ENCODE data around the gene NKAIN1.

The NKAIN1 gene

DNA sequence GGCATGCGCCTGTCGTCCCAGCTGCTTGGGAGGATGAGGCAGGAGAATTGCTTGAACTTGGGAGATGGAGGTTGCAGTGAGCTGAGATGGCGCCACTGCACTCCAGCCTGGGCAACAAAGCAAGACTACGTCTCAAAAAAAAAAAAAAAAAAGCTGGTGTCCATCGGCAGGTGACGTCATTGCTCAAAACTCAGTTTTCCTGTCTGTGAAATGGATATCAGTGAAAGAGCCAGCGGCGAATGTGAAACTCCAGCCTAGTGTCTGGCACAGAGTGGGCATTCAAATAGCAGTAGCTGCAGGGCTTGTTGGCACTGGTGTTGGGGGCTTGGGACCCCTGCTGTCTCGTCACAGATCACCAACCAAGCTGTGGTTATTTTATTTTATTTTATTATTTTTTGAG, 75.8 kb downstream of the NKAIN1 start:
- Histone ChIP-seq H3K36me3 (ENCODE audit: control insufficient read depth, insufficient read depth, low read length) (no peaks in the 10 kb centered on the region), H2AFZ (no peak overlapping the region), H3K4me2 (ENCODE audit: low read length) (no peak overlapping the region), H3K4me1 (no peaks in the 10 kb centered on the region), H3K9ac (no peak overlapping the region), H3K4me3 (ENCODE audit: low read depth, low read length) (no peak overlapping the region), H3K27me3 (ENCODE audit: control insufficient read depth, insufficient read depth, low read length) (no peaks in the 10 kb centered on the region), H3K27ac (no peak overlapping the region), H3K79me2 (no peaks in the 10 kb centered on the region), H3K9me3 (ENCODE audit: control insufficient read depth, low read length) (no peaks in the 10 kb centered on the region)
- TF ChIP-seq, protein P1, sequence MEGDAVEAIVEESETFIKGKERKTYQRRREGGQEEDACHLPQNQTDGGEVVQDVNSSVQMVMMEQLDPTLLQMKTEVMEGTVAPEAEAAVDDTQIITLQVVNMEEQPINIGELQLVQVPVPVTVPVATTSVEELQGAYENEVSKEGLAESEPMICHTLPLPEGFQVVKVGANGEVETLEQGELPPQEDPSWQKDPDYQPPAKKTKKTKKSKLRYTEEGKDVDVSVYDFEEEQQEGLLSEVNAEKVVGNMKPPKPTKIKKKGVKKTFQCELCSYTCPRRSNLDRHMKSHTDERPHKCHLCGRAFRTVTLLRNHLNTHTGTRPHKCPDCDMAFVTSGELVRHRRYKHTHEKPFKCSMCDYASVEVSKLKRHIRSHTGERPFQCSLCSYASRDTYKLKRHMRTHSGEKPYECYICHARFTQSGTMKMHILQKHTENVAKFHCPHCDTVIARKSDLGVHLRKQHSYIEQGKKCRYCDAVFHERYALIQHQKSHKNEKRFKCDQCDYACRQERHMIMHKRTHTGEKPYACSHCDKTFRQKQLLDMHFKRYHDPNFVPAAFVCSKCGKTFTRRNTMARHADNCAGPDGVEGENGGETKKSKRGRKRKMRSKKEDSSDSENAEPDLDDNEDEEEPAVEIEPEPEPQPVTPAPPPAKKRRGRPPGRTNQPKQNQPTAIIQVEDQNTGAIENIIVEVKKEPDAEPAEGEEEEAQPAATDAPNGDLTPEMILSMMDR (IDR thresholded peaks at IDR 0.05), result no peak

DNA sequence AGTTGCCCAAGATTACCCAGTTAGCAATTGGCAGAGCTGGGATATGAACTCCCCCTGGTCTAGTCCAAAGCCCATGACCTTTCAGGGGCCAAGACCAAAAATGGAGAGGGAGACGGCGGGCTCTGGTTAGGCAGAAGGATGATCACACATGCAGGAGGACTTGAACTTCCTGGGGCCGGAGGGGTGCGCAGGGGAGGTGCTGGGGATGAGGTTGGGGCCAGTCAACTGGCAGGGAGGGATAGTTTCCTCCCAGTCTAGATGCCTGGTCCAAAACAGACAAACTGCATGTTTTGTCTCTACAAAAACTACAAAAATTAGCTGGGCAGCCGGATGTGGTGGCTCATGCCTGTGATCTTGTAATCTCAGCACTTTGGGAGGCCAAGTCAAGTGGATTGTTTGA, 78.1 kb downstream of the NKAIN1 start:
- Histone ChIP-seq H3K9ac (no peak overlapping the region), H2AFZ (no peak overlapping the region), H3K27ac (no peak overlapping the region), H3K4me3 (ENCODE audit: low read depth, low read length) (no peak overlapping the region), H3K9me3 (ENCODE audit: control insufficient read depth, low read length) (no peaks in the 10 kb centered on the region), H3K4me2 (ENCODE audit: low read length) (no peak overlapping the region), H3K27me3 (ENCODE audit: control insufficient read depth, insufficient read depth, low read length) (no peaks in the 10 kb centered on the region), H3K4me1 (no peaks in the 10 kb centered on the region), H3K36me3 (ENCODE audit: control insufficient read depth, insufficient read depth, low read length) (no peaks in the 10 kb centered on the region), H3K79me2 (no peaks in the 10 kb centered on the region)
- TF ChIP-seq, protein P1 (IDR thresholded peaks at IDR 0.05), result no peak

DNA sequence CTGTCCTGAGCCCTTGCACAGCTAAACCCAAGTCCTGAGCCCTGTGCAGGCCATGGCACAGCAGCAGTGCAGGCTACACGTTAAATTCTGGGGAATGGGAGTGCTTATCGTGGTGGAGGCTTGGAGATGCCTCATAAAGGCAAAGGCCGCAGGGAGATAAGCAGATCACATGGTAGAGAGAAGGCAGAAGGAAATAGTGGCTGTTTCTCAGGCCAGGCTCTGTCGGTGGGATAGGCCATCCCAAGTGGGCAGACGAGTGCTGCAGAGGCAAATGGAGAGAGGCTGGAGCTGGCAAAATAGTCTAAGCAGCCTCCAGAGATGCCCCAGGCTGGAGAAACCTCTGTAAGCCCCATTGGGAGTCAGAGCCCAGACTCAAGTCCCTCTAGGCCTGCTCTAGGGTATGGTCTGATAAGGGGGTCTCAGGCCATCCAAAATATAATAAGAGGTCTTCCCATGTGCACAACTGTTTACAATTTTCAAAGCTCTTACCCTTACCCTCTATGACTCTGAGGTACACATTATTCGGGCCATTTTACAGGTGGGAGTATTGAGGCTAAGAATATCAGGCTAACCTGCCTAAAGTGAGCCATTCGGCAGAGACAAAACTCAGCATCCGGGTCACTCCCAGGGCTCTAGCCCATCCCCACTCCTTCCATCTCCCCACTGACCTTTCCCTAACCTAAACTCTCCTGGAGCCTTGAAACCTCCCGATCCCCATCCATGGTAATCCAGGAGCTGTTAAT, 79.6 kb downstream of the NKAIN1 start:
- Histone ChIP-seq H3K9ac (no peak overlapping the region), H3K27ac (no peak overlapping the region), H3K4me1 (no peaks in the 10 kb centered on the region), H3K4me3 (ENCODE audit: low read depth, low read length) (no peak overlapping the region), H3K79me2 (no peaks in the 10 kb centered on the region), H3K4me2 (ENCODE audit: low read length) (no peak overlapping the region), H3K36me3 (ENCODE audit: control insufficient read depth, insufficient read depth, low read length) (no peaks in the 10 kb centered on the region), H2AFZ (no peak overlapping the region), H3K9me3 (ENCODE audit: control insufficient read depth, low read length) (no peaks in the 10 kb centered on the region), H3K27me3 (ENCODE audit: control insufficient read depth, insufficient read depth, low read length) (no peaks in the 10 kb centered on the region)
- TF ChIP-seq, protein P1 (IDR thresholded peaks at IDR 0.05), result no peak

DNA sequence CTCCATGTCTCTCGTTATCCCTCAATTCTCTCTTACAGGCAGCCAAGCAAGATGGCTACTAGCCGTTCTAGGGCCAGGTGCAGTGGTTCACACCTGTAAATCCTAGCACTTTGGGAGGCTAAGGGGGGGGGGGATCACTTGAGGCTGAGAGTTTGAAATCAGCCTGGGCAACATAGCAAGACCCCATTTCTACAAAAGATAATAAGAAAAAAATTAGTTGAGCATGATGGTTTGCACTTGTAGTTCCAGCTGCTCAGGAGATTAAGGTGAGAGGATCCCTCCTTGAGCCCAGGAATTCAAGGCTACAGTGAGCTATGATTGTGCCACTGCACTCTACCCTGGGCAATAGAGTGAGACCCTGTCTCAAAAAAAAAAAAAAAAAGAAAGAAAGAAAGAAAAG, 80.4 kb downstream of the NKAIN1 start:
- TF ChIP-seq, protein P1 (IDR thresholded peaks at IDR 0.05), result no peak
- Histone ChIP-seq H3K36me3 (ENCODE audit: control insufficient read depth, insufficient read depth, low read length) (no peaks in the 10 kb centered on the region), H3K9me3 (ENCODE audit: control insufficient read depth, low read length) (no peaks in the 10 kb centered on the region), H3K4me1 (no peaks in the 10 kb centered on the region), H2AFZ (no peak overlapping the region), H3K4me3 (ENCODE audit: low read depth, low read length) (no peak overlapping the region), H3K4me2 (ENCODE audit: low read length) (no peak overlapping the region), H3K27ac (no peak overlapping the region), H3K27me3 (ENCODE audit: control insufficient read depth, insufficient read depth, low read length) (no peaks in the 10 kb centered on the region), H3K79me2 (no peaks in the 10 kb centered on the region), H3K9ac (no peak overlapping the region)

DNA sequence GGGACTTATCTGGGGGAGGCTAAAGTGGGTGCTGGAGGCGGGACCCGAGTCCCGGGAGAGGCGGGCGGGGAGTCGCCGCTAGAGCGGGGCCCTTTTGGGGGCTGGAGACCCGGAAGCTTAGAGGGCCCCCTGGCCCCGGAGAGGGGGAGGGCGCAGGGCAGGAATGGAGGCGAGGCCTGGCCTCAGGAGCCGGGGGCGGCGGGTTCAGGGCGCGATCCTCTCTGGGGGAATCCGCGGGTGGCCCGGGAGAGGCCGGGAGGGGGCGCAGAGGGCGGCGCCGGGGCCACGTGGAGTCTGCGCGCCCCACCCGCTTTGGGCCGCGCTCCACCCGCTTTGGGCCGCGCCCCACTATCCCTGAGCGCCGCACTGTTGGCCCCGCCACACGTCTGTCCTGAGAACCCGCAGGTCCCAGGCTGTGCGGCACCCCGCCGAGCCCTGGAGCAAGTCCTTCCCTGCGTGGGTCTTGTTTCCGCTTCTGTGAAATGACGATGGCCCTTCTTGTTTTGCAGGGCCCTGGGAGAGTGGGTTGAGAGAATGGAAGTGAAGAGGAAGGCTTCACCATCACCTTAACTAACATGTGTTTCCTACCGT, 84.4 kb downstream of the NKAIN1 start:
- H3K9me3 ChIP-seq (ENCODE audit: control insufficient read depth, low read length), result no peaks in the 10 kb centered on the region
- no peak overlapping the region for H3K9ac ChIP-seq
- peak overlapping the region; percentile 78 for H2AFZ ChIP-seq
- H3K36me3 ChIP-seq (ENCODE audit: control insufficient read depth, insufficient read depth, low read length), result no peaks in the 10 kb centered on the region
- H3K79me2 ChIP-seq, result no peaks in the 10 kb centered on the region
- TF ChIP-seq, protein P1 (IDR thresholded peaks at IDR 0.05), result peak; percentile 32
- H3K4me3 ChIP-seq (ENCODE audit: low read depth, low read length), result peak overlapping the region; percentile 69
- peak overlapping the region; percentile 60 for H3K27ac ChIP-seq
- peak overlapping the region; percentile 93 for H3K4me2 ChIP-seq (ENCODE audit: low read length)
- no peaks in the 10 kb centered on the region for H3K27me3 ChIP-seq (ENCODE audit: control insufficient read depth, insufficient read depth, low read length)
- H3K4me1 ChIP-seq, result no peaks in the 10 kb centered on the region

Measured in parathyroid adenoma (tissue), 2 donors.